Left ventricle myocardium inferior (tissue), 1 donor: ENCODE results near the gene SYT2. TPM values are rescaled to one million over a fixed set of nuclear protein-coding genes. Genes with fewer than 3 reads are reported as not detected.
"Not testable (repeated sequence)": the region's sequence is repeated elsewhere in the genome, so short reads cannot be mapped to it uniquely, and the experiment has no call there.

Source experiments
- DNase-seq: peaks from one replicate; pipeline ENCODE4 v3.0.0-alpha.2; 2020
- H3K27ac ChIP-seq: fragments of 200-600 bp; replicated peaks from 2 replicates; pipeline ENCODE4 v1.8.0; 2021
- H3K27me3 ChIP-seq: fragments of 200-600 bp; 2 replicates; pipeline ENCODE4 v1.8.0; 2021; ENCODE audit warnings: low read depth
- H3K36me3 ChIP-seq: fragments of 200-600 bp; 2 replicates; pipeline ENCODE4 v1.8.0; 2021
- H3K4me1 ChIP-seq: fragments of 200-600 bp; 2 replicates; pipeline ENCODE4 v1.8.0; 2021
- H3K4me3 ChIP-seq: fragments of 200-600 bp; 2 replicates; pipeline ENCODE4 v1.8.0; 2021; ENCODE audit warnings: mild to moderate bottlenecking, moderate library complexity
- H3K9me3 ChIP-seq: fragments of 200-600 bp; replicated peaks from 2 replicates; pipeline ENCODE4 v1.8.0; 2021
- CTCF ChIP-seq: fragments of 200-600 bp; IDR thresholded peaks from 2 replicates; pipeline ENCODE4 v1.8.0; 2021; ENCODE audit warnings: antibody characterized with exemption, mild to moderate bottlenecking, borderline replicate concordance
- intact Hi-C: fragments of 100-400 bp; cut with micrococcal nuclease; formaldehyde crosslinking; loops from one replicate; pipeline ENCODE4 v1.11.0; 2022
- total RNA-seq: library from RNA; stranded (reverse); fragmentation: NEBNext Ultra II Directional; extraction: Animal tissue kit (Norgen Biotek cat#: 25700); gene quantifications from one replicate; pipeline ENCODE4 v1.2.1, GENCODE V29; 2021
- donor health status: DM: no; HTN: yes; CAD: no; lungs with severe emphysema.

The SYT2 gene
- total RNA-seq, 1 donor from 2014 or later, result not detected

DNA sequence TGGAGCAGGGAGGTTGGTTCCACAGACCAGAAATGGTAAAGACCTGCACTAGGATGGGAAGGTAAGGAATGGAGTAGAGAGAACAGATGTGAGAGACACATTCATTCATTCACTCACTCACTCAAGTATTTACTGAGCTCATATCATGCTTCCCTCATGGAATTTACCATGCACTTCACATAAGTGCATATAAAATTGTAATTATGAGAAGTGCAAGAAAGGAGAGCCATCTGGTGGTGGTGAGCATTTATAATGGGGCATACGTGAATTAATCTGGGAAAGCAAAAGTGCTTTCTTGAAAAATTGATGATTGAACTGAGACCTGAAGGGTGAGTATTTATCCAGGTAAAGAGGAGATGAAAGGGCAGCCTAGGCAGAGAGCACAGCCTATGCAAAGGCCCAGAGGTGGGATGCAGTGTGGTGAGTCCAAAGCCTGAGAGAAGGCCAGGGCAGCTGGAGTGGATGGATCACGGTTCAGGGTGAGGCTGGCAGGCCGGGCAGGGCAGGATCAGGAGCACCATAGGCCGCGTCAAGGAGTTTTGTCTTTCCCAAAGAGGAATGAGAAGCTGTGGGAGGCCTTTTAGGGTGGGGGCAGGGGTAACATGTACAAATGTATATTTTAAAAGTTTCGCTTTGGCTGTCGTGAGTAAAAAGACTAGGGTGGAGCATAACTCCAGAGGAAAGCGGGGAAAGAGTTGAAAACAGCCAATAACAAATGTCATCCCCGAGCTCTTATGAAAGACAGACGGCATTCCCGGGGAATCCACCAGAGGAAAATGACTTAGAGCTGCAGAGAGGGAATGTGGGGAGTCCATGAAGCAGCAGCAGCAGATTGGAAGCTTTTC is 95.7 kb downstream of the SYT2 start:
- H3K9me3 ChIP-seq, H3K36me3 ChIP-seq, intact Hi-C loops, H3K27me3 ChIP-seq, DNase-seq, H3K4me3 ChIP-seq: not testable (repeated sequence)
- Histone ChIP-seq H3K27ac (peak overlapping the region; percentile 80), H3K4me1 (peaks cover 53% of the 10 kb centered on the region)
- TF ChIP-seq CTCF, result peak; percentile 29

DNA sequence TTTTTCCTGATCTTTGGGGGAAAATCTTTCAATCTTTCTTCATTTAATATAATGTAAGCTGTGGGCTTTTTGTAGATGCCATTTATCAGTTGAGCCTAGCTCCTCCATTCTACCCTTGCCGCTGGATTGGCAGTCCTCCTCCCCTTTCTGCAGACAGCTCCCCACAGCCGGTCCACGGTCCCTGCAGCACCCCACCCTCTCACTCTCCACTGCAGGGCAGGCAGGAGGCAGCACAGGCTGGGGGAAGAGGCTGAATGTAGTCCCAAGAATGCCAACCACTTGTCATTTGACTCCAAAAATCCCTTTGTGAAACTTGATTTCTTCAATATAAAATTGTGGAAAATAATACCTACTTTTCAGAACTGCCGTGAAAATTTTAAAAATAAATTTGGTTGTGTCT is 96.7 kb downstream of the SYT2 start:
- no peak for TF ChIP-seq CTCF
- Histone ChIP-seq H3K27ac (no peak overlapping the region), H3K4me1 (peaks cover 43% of the 10 kb centered on the region), H3K36me3 (no peaks in the 10 kb centered on the region), H3K4me3 (no peak overlapping the region), H3K9me3 (no peaks in the 10 kb centered on the region), H3K27me3 (no peaks in the 10 kb centered on the region)
- DNase-seq, result no peak
- intact Hi-C loops, result no loop called here

- DNase-seq, intact Hi-C loops, H3K27me3 ChIP-seq, H3K36me3 ChIP-seq, H3K27ac ChIP-seq, H3K4me3 ChIP-seq, H3K9me3 ChIP-seq: not testable (repeated sequence)
- H3K4me1 ChIP-seq, result peaks cover 39% of the 10 kb centered on the region
These were observed 98.2 kb downstream of the SYT2 start for GRCh38 chr1:202612036-202612435.

DNA sequence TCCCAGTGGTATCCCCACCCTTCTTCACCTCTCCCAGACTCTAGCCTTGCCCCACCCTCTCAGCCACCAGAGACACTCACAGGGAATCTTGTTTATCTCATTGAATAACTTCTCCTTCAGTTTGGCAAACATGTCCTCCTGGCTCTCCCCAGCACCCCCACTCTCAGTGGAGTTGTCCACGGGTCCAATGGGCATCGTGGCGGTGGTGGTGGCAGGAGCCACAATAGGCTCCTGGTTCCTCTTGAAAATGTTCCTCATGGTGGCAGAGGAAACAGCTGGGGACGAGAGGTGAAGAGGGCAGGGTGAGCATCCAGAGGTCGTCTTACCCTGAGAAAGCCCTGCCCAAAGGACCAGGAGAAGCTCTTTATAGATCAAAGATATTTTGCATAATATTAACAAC is 104.7 kb downstream of the SYT2 start:
- no peaks in the 10 kb centered on the region for H3K9me3 ChIP-seq
- no peak overlapping the region for H3K27ac ChIP-seq
- no peaks in the 10 kb centered on the region for H3K4me1 ChIP-seq
- H3K4me3 ChIP-seq, result no peak overlapping the region
- peaks cover 12% of the 10 kb centered on the region for H3K36me3 ChIP-seq
- TF ChIP-seq CTCF, result no peak
- no peak for DNase-seq
- intact Hi-C loops, result no loop called here
- H3K27me3 ChIP-seq, result no peaks in the 10 kb centered on the region

DNA sequence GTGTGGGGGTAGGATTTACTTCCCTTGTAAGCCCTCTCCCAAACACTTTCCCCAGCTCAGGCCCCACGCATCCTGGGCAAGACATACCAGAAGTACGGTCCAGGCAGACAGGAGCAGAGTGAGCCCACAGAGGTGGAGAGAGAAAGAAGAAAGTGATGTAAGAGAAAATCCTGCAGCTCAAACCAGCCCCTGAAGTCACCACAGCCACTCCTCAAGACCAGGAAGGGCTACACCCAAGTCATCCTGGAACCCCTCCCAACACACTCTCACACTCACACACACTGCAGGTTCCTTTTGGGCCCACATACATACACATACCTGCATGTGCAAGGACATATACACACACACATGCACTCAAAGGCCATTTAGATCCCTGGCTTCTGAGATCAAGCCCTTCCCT is 106.8 kb downstream of the SYT2 start:
- peaks cover 9% of the 10 kb centered on the region for H3K4me1 ChIP-seq
- no peak overlapping the region for H3K4me3 ChIP-seq
- H3K27ac ChIP-seq, result no peak overlapping the region
- no peaks in the 10 kb centered on the region for H3K9me3 ChIP-seq
- no peak for TF ChIP-seq CTCF
- intact Hi-C loops, result no loop called here
- no peaks in the 10 kb centered on the region for H3K27me3 ChIP-seq
- peaks cover 12% of the 10 kb centered on the region for H3K36me3 ChIP-seq
- no peak for DNase-seq

DNA sequence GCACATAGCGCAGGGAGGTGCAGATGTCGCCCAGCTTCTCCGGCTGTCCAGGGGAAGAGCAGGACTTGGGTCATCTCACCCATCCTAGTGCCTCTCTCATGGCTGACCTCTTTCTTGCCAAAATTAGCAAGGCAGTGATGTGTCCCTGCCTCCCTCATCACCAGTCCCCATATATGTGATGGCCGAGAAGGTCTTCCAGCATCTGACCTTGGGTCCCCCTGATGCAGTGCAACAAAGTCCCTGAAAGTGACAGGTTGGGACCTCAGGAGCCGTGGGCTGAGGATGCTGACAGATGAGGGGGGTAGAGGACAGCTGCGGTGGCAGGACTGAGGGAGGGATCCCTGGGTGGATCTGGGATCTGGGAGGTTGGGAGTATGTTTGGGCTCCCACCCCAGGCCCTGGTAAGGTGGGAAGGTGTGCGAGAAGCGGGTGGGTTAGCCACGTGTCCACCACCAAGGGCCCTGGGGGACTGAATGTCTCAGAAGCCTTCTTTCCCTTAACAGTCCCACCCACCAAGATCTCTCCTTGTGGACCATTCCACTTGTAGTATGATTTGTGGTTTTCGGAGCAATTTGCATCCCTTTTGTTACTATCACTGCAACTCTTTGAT is 109.7 kb downstream of the SYT2 start:
- DNase-seq, result no peak
- intact Hi-C loops, result no loop called here
- Histone ChIP-seq H3K27ac (no peak overlapping the region), H3K36me3 (peaks cover 8% of the 10 kb centered on the region), H3K9me3 (no peaks in the 10 kb centered on the region), H3K4me1 (peaks cover 9% of the 10 kb centered on the region), H3K27me3 (no peaks in the 10 kb centered on the region), H3K4me3 (no peak overlapping the region)
- TF ChIP-seq CTCF, result peak; percentile 20
